SK-MEL-5 (cell line): ENCODE measurements around the gene DMRT3. TPM values are rescaled to one million over a fixed set of nuclear protein-coding genes. Genes with fewer than 3 reads are reported as not detected.

ENCODE experiments used
- DNase-seq: peaks from one replicate; pipeline ENCODE4 v3.0.0-alpha.2; 2016; ENCODE audit warnings: low read depth, low spot score
- in situ Hi-C: cut with HindIII; loops from 2 replicates; pipeline ENCODE4 v1.10.0; 2016; ENCODE audit warnings: low sequenced_read_pairs, high pct_unique_total_duplicates, low pct_unique_long_range_greater_than_20kb
- total RNA-seq: library from RNA; depleted of rRNA; stranded (reverse); fragments of >200 nt; shearing (Covaris generic); gene quantifications from 2 replicates; pipeline ENCODE4 v1.2.3, GENCODE V29; 2014

The DMRT3 gene
- total RNA-seq, 1 experiment from 2014 or later, result not detected

GRCh38 chr9:967903-968641 lies 8.4 kb upstream of the DMRT3 start:
- peak; percentile 32 for DNase-seq
- in situ Hi-C loops, result no loop called here

- DNase-seq, result no peak
- in situ Hi-C loops, result no loop called here
Measured at GRCh38 chr9:969310-970150, 6.9 kb upstream of the DMRT3 start.

GRCh38 chr9:970151-970996 lies 6.1 kb upstream of the DMRT3 start:
- in situ Hi-C loops, result no loop called here
- DNase-seq, result no peak

- no peak for DNase-seq
Measured at GRCh38 chr9:971901-972500, 4.5 kb upstream of the DMRT3 start.

GRCh38 chr9:972501-973294 lies 3.8 kb upstream of the DMRT3 start:
- DNase-seq, result no peak
- in situ Hi-C loops, result no loop called here

More at GRCh38 chr9:971901-972500, 4.5 kb upstream of the DMRT3 start:
- in situ Hi-C loops, result no loop called here

- DNase-seq, result no peak
- in situ Hi-C loops, result no loop called here
Measured at GRCh38 chr9:973295-973834, 3.1 kb upstream of the DMRT3 start.

GRCh38 chr9:974031-974995 lies 2.1 kb upstream of the DMRT3 start:
- in situ Hi-C loops, result no loop called here

GRCh38 chr9:974996-975739 lies 1.3 kb upstream of the DMRT3 start:
- no peak for DNase-seq
- in situ Hi-C loops, result no loop called here

More at GRCh38 chr9:974031-974995, 2.1 kb upstream of the DMRT3 start:
- DNase-seq, result no peak

GRCh38 chr9:975740-976257 lies 656 bp upstream of the DMRT3 start:
- in situ Hi-C loops, result no loop called here
- no peak for DNase-seq

- in situ Hi-C loops, result no loop called here
- DNase-seq, result no peak
Measured at GRCh38 chr9:976943-977837, 735 bp downstream of the DMRT3 start.

GRCh38 chr9:977838-978830 lies 1.7 kb downstream of the DMRT3 start:
- in situ Hi-C loops, result no loop called here
- DNase-seq, result no peak

- no peak for DNase-seq
- in situ Hi-C loops, result no loop called here
Measured at GRCh38 chr9:979983-980382, 3.5 kb downstream of the DMRT3 start.

- in situ Hi-C loops, result no loop called here
- no peak for DNase-seq
Measured at GRCh38 chr9:980640-981039, 4.2 kb downstream of the DMRT3 start.
